Fibroblast of pulmonary artery (primary cell): ENCODE data around the gene ETV3L.

Experiments used
- DNase-seq: peaks from one replicate; pipeline ENCODE4 v3.0.0-alpha.2; 2010; ENCODE audit warnings: low read depth
- H3K4me3 ChIP-seq: replicated peaks from 2 replicates; pipeline ENCODE4 v1.5.1; 2011; ENCODE audit warnings: low read depth, mild to moderate bottlenecking, control low read depth, low read length, moderate library complexity
- TF ChIP-seq, protein P1 (sequence below): IDR thresholded peaks from 2 replicates; pipeline ENCODE4 v1.5.1; 2011; ENCODE audit warnings: mild to moderate bottlenecking, control low read depth, low read length, inconsistent platforms; ENCODE audit errors: missing control alignments

ETV3L gene

DNA sequence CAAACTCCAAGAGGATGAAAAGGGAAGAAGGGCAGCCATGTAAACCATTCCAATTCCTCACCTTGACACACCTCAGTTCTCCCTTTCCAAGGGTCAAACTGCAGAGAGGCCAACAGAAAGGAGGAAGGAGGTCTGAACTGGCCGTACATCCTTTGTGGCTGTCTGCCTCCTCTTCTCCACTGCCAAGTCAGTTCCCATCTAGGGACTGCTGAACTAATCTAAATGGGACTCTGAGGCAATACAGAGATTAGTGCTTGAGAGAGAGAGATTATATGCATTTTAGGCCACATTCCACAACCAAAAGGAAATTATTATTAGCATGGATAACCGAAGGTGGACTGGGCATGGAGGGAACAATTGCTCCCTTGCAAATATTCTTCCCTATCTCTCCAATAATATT is 56.8 kb downstream of the ETV3L start:
- TF ChIP-seq, protein P1, sequence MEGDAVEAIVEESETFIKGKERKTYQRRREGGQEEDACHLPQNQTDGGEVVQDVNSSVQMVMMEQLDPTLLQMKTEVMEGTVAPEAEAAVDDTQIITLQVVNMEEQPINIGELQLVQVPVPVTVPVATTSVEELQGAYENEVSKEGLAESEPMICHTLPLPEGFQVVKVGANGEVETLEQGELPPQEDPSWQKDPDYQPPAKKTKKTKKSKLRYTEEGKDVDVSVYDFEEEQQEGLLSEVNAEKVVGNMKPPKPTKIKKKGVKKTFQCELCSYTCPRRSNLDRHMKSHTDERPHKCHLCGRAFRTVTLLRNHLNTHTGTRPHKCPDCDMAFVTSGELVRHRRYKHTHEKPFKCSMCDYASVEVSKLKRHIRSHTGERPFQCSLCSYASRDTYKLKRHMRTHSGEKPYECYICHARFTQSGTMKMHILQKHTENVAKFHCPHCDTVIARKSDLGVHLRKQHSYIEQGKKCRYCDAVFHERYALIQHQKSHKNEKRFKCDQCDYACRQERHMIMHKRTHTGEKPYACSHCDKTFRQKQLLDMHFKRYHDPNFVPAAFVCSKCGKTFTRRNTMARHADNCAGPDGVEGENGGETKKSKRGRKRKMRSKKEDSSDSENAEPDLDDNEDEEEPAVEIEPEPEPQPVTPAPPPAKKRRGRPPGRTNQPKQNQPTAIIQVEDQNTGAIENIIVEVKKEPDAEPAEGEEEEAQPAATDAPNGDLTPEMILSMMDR = no peak
- H3K4me3 ChIP-seq = peak overlapping the region; percentile 87
- DNase-seq = peak; percentile 34
